HT-29 (cell line): ENCODE data around the gene DAPK1. TPM values are rescaled to one million over a fixed set of nuclear protein-coding genes. Genes with fewer than 3 reads are reported as not detected.
A peak's percentile ranks its signal among the peaks of the same experiment; 100 is the strongest.

Experiments used
- DNase-seq: peaks from one replicate; pipeline ENCODE4 v3.0.0-alpha.2; 2015; ENCODE audit warnings: low spot score
- total RNA-seq: library from RNA; depleted of rRNA; stranded (reverse); fragments of >200 nt; shearing (Covaris generic); gene quantifications from 2 replicates; pipeline ENCODE4 v1.2.3, GENCODE V29; 2014

The DAPK1 gene
- total RNA-seq, 1 experiment from 2014 or later: 37.1 TPM

GRCh38 chr9:87708986-87709728 is 211.5 kb downstream of the DAPK1 start:
- no peak for DNase-seq

DNA sequence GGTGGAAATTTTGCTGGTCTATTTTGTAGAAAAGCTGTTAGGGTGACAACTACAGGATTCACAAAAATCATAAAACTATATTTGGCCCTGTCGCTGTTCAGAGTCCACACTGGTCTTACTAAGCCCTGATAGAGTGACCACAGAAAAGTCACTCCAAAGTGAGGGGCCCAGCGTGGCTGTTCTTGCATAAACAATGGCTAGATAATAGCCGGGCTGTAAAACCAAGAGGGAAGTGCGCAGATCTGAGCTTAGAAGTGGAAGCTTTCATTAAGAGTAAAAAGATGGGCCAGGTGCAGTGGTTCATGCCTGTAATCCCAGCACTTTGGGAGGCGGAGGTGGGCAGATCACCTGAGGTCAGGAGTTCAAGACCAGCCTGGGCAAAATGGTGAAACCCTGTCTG is 212.8 kb downstream of the DAPK1 start:
- DNase-seq: no peak

DNA sequence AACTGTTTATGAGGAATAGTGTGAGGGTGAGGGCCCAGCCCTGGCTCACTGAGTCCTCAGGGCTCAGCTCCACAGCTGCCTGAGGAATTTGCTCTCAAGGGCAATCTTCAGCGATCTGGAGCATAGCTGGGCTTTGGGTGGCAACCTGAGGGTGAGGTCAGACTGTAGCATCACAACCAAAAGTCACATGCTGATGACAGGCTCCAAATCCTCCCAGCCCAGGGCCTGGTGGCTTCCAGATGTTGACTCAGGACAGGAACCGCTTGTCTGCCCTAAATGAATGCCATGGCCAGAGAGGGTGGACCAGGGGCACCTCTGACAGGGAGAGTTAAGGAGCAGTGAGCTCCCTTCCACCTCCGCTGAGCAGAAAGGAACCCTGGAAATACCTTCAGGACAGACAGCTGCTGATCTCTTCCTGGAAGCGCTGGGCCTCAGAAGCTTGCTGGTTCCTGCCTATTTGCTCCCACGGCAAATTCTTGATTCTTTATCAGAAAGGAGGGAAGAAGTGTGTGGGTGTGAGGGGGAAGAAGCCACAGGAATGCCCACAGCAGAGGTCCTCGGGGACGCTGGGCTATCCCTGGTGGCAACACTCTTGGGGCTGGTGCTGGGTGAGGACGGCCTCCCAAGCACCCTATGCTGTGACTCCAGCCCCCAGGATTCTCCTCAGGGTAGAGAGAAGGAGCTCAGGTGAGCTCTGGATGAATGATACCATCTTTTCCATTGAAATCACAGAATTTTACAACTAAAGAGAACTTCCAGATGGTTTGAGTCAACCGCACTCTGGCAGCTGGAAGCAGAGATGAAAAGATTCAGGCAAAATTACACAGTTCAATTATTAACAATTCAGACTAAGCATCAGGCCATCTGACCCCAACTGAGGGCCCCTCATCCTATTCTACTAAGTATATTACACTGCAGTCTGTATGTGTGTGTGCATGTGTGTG is 214.5 kb downstream of the DAPK1 start:
- no peak for DNase-seq

DNA sequence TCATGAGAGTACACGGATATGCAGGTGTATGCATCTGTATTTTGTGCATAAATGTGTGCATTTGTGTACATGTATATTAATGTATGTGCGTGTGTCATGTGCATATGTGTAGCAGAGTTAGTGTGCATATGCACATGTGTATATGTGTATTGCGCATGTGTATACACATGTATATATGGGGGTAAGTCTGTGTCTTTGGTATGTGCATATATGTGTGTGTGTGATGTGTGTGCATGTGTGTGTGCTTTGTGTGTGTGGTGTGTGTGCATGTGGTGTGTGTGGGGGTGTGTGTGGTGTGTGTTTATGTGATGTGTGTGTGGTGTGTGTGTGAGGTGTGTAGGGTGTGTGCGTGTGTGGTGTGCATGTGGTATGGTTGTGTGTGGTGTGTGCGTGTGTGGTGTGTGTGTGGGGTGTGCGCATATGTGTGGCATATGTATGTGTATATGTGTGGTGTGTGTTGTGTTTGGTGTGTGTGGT is 215.2 kb downstream of the DAPK1 start:
- DNase-seq: no peak

GRCh38 chr9:87713278-87713987 is 215.8 kb downstream of the DAPK1 start:
- peak; percentile 57 for DNase-seq

GRCh38 chr9:87713988-87714330 is 216.3 kb downstream of the DAPK1 start:
- no peak for DNase-seq

DNA sequence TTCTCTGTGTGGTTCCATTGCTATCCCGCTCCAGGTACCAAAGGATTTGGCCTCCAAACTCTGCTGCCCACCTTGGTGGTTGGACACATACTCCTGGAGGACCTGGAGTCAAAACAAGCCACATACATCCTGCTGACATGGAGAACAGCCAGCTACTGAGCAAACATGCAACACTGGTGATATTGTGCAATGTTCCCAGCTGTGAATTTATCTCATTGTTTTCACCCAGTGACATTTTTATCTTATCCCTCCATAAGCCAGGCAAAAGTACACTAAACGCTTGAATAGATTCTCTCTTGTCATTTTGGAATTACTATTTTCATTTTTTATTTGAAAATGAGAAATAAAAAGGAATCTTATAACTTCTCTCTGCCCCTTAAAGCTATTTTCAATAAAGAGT is 217.2 kb downstream of the DAPK1 start:
- peak; percentile 21 for DNase-seq

GRCh38 chr9:87716141-87716540 is 218.5 kb downstream of the DAPK1 start:
- DNase-seq: no peak

DNA sequence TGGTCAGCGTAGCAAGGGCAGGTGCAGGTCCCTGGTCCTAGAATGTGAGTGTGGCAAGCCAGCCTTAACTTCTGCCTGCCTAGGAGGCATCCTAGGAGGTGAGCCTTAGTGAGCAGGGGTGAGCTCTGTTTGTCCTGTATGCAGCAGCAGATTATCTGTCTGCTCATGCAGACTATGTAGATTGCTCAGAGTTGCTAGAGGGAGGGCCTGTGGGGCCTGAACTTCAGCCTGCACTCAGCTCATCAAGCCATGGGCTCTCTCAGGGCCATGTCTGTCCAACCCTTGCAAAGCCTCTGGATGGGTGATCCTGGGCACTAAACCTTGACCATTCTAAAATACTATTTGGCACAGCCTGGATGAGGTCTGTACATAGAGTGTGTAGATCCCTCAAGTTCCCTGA is 219.8 kb downstream of the DAPK1 start:
- DNase-seq: no peak

- no peak for DNase-seq
Measured at GRCh38 chr9:87718231-87718630, 220.6 kb downstream of the DAPK1 start.

- DNase-seq: no peak
Measured at GRCh38 chr9:87718852-87719612, 221.4 kb downstream of the DAPK1 start.

- no peak for DNase-seq
Measured at GRCh38 chr9:87720173-87720572, 222.5 kb downstream of the DAPK1 start.

GRCh38 chr9:87722393-87723088 is 224.9 kb downstream of the DAPK1 start:
- no peak for DNase-seq

DNA sequence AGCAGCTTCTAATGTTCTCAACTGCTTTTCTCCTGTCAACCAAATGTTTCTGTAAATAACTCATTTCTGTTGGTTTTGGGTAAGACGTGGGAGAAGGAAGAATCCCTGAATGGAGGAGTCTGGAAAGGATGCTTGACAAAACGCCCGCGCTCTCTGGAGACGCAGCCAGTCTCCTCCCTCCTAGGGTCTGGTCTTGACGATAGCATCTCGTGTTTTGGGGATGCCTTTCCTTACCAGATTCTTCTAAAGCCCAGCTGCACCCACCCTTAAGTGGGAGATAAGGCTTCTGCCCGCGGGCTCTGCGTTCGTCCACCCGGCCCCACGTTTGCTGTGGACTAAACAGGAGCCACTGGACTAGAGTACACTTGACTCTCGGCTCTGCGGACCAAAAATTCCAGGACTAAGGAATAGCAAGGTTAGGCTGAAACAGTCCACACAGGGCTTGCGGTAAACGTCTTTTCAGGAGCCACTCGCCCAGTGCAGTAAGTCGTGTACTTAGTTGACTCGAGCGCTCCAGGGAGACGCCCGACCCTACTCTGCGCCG is 227.8 kb downstream of the DAPK1 start:
- no peak for DNase-seq

DNA sequence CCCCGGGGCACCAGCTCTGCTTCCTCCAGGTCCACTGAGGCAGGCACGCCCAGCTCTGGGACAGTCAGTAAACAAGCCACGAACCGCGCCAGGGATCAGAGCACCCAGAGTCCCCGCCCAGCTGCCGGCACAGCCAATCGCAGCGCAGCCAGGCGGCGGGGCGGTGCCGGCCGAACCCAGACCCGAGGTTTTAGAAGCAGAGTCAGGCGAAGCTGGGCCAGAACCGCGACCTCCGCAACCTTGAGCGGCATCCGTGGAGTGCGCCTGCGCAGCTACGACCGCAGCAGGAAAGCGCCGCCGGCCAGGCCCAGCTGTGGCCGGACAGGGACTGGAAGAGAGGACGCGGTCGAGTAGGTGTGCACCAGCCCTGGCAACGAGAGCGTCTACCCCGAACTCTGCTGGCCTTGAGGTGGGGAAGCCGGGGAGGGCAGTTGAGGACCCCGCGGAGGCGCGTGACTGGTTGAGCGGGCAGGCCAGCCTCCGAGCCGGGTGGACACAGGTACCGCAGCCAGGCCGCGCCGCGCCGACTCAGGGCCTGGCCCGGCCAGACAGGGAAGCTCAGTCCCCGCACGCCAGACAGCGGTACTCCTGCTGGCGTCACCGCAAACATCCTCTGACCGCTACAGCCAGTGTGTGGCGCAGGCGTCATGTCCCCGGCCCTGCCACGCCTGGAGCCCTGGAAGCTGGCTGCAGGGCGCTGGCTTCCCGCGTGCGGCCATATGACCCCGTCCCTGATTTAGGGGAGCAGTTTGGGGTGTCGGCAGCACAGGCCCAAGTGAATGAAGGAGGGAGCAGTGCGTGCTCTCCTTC is 228.4 kb downstream of the DAPK1 start, which contains the start of gene CTSL:
TSS of gene CTSL (plus strand) at position 220 of the 810 bp plus-strand sequence. CDS start 1,485 bp downstream, outside the sequence.
- peak; percentile 62 for DNase-seq

DNA sequence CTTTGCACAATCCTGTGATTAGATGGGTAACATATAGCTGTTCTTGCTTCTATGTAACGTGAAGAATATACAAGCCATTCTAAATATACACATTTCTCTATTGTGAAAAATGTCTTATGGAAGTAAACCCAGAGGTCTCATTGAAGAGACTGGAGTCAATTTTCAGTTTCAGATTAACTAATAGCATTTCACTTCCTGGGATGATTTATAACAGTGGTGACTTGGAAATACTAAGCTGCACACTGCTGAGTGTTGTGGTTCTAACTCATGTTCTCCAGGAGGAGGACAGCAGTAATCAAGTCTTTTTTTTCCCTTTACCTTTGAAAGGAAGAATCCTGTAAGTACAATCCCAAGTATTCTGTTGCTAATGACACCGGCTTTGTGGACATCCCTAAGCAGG is 231.6 kb downstream of the DAPK1 start:
- no peak for DNase-seq

DNA sequence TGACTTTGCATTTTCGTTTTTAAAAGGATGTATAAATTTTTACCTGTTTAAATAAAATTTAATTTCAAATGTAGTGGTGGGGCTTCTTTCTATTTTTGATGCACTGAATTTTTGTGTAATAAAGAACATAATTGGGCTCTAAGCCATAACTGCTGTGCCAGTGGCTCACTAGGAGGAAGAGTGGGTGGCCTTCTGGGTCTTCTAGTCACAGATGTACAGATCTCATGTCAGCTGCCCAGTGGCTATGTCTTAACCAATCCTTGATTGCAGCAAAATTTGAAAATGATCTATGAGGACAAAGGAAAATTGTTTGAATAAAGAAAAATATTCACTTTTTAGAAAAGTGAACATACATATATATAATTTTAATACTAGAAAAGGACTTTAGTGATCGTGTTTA is 233.7 kb downstream of the DAPK1 start:
- DNase-seq: no peak

GRCh38 chr9:87732344-87732743 is 234.7 kb downstream of the DAPK1 start:
- DNase-seq: no peak

DNA sequence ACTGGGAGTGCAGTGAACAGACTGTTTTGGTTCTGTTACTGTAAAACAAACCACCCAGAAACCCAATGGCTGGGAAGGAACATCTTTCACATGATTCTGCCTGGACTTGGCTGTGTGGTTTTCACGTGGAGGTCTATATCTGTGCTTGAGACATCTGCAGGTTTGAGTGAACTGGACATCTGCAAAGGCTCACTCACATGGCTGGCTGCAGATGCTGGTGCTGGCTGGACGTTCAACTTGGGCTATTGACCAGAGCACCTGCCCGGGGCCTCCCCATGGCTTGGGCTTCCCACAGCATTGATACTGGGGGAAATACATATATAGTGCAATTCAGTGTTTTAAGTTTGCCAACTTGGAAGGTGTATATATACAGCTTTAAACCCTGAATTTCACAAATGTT is 235.1 kb downstream of the DAPK1 start:
- DNase-seq: no peak
